Stimulated activated CD8-positive, alpha-beta memory T cell treated with anti-CD3 and anti-CD28 coated beads, Interleukin-4, amount 100 ng/mL, for 1 hour (primary cell): ENCODE data around the gene HVCN1.
"Not testable (repeated sequence)": the region's sequence is repeated elsewhere in the genome, so short reads cannot be mapped to it uniquely, and the experiment has no call there.

Experiments
- DNase-seq, 2 donors: peaks; one replicate each; pipeline ENCODE4 v3.0.0-alpha.2; 2020; ENCODE audit warnings: low read depth in 2 of 2, low spot score in 1 of 2

HVCN1 gene, protein sequence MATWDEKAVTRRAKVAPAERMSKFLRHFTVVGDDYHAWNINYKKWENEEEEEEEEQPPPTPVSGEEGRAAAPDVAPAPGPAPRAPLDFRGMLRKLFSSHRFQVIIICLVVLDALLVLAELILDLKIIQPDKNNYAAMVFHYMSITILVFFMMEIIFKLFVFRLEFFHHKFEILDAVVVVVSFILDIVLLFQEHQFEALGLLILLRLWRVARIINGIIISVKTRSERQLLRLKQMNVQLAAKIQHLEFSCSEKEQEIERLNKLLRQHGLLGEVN

DNA sequence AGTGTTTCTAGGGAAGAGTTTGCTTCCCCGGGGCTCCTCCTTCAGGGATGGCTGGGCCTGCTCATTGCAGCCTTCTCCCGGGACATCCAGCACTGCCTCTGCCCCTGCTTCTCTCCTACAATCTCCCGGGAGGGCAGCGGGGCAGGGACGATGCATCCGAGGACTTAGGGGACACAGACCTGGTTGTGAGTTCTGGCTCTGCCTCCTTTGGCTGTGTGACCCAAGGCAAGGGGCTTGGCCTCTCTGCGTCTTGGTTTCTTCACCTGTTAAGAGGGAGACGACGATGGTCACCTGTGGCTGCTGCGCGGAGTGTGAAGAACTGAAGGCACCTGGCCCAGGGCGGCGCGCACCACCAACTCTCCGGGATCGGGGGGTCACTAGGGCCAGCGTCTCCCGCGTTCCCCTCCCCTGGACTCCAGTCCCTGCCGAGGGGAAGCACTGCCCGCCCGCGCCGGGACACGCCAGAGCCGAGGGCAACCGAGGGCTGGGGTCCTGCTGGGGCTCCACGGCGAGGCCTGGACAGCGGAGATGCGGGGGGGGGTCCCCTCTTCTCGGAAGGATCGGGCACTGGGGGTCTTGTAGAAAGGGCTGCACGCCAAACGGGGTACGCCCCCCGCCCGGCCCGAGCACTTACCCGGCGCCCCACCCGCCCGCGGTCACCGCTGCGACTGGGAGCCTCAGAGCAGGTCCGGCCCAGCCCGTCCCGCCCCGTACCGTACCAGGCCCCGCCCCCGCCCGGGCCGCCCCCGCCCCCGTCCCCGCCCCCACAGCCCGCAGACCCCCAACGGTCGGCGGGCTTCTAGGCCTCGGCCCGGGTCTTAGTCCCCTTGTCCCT, at the start of gene HVCN1:
Gene HVCN1, minus strand, starts transcription at position 670 of the 835 bp plus-strand sequence. CDS start 5,870 bp downstream, outside the sequence.
- DNase-seq: peak in 1 of 2 donors; percentile 29

DNA sequence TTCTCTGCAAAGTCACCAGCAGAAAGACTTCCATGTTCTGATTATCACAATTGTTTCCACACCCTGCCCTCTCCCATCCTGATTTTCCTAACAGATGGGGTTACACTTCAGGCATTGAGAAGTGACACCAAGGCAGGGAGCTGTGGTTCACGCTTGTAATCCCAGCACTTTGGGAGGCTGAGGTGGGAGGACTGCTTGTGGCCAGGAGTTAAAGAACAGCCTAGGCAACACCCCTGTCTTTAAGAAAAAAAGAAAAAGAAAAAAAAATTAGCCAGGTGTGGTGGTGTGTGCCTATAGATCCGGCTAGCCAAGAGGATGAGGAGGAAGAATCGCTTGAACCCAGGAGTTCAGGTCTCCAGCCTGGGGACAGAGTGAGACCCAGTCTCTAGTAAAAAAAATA, 48.6 kb upstream of the HVCN1 start:
- DNase-seq: no peak

DNA sequence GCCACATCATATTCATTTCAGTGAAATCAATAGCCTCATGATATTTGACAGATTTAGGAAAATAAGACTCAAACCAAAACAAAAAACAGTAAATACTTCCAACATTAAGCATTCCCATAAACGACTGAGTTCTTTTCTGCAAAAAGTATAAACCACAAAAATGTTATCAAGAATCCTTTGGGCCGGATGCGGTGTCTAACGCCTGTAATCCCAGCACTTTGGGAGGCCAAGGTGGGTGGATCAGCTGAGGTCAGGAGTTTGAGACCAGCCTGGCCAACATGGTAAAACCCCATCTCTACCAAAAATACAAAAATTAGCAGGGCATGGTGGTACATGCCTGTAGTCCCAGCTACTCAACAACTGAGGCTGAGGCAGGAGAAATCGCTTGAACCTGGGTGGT, 48.1 kb upstream of the HVCN1 start:
- not testable (repeated sequence) for DNase-seq

DNA sequence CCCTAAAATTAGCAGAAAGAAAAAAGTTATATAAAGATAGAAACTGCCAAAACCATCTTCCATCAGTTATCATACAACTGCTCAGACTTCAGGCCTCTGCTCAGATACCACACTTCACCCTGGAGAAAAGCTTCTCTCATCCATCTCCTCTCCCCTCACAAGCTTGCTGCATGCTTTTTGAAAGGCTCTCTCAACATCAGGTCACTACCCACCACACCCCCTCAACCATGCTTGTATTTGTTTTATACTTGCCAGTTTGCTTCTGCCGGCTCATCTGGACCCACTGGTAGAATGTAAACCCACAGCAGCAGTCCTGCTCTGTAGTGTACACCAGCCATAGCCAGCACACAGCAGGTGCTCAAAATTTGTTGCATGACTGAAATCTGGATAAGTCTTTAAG, 45.0 kb upstream of the HVCN1 start:
- DNase-seq: no peak

DNA sequence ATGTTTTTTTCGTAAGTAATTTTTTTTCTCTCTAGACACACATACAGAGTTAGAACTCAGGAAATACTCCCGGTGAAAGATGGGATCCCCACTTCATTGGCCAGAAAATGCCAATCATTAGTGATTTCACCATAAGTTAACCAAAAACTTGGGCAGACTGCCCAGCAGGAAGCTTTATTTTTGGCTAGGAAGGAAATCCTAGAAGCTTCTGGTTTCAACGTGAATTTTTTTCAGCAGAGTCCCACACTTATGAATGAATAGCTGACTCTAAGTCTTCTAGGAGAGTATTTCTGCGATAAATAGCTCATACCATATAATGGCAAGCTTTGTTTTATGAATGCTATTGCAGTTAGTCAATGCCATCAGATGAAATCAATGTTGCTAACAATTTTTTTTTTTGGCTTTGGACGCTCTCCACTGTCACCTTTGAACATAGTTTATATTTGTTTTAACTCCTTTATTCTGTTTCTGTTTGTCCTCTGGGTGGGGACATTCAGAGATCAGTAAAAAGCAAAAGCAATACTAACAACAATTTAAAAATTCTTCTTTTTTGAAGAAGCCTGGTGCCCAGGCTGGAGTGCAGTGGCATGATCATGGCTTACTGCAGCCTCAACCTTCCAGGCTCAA, 44.3 kb upstream of the HVCN1 start:
- DNase-seq: no peak

DNA sequence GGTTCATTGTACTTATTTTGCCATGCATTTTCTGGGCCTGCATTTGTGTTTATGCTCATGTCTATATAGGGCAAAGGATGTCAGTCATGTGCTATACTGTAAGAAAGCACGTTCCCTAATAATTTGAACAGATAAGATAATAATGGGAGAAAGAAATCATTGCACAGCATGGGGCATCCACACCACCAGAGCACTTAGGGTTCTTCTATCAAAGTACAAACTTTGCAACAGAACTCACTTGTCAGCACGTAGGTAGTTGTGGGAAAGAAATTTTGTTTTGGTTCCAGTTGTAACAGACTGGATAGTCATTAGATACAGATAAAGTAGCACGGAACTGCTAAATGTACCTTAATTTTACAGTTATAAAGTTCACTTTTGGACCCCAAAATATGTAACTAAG, 43.7 kb upstream of the HVCN1 start:
- no peak for DNase-seq

DNA sequence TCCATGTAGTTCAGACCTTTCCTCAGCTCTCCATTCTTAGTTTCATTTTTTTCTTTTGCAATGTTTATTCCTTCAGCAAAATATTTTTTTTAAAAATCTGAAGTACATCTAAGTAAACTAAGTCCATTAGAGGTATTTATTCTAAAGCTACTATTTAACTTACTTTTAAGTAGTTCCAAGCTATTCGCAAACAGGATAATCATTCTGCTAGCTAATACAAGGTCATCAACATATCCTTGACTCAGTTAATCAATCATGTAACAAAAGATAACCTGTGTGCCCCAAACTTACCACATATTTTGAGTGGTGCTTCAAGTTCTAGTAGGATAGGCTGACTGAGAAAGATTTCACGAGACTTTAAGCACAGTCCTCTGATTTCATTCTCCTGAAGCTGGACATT, 42.6 kb upstream of the HVCN1 start:
- no peak for DNase-seq

DNA sequence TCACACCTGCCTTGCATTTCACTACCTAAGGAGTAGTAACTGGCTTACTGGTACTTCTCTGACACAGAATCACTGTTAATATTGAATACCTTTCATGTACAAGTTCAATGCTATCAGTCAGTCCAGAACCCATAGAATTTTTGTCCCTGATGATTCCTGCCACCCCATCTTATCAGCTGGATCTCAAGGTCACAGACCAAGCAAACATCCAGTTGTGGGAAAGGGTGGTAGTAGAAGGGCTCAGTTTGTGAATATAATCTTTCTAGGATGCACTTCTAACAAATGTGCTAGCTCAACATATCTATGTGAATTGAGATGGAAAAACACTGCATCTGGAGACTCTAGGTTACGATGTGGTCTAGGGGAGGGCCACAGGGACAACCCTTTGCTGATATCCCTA, 39.7 kb upstream of the HVCN1 start:
- DNase-seq: no peak

DNA sequence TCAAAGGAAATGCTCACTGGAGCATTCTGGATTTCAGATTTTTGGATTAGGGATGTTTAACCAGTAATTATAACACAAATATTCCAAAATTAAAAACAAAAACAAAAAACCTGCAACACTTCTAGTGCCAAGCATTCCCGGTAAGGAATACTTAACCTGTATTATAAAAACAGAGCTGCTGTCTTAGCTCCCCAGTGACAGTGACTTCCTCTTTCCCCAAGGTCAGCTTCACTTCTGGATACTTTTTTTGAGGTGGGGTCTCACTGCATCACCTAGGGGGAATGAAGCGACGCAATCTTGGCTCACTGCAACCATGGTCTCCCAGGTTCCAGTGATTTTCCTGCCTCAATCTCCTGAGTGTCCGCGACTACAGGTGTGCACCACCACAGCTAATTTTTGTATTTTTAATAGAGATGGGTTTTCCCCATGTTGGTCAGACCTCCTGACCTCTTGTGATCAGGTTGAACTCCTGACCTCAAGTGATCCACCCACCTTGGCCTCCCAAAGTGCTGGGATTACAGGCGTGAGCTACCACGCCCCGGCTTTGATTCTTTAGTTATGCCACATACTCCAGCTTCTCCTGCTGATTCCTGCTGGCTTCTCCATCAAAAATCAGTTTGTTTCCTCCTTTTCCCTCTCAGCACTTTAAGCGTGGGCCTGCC, 37.9 kb upstream of the HVCN1 start:
- no peak for DNase-seq

DNA sequence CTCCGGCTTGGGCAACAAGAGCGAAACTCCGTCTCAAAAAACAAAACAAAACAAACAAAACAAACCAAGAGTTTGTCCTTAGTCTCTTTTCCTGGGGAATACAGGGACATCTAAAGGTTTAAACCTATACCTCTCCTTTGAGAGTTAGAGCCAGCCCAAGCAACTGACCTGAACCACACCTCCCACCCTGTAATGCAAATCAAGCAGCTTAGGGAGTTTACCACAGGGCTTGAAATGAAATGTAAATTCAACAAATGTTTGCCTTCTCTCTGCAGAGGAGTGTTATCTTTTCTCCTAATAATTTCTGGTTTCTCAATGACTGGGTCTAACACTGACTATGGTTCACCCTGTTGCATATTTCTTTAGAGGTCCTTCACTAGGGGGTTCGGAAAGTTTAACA, 37.1 kb upstream of the HVCN1 start:
- DNase-seq: no peak

DNA sequence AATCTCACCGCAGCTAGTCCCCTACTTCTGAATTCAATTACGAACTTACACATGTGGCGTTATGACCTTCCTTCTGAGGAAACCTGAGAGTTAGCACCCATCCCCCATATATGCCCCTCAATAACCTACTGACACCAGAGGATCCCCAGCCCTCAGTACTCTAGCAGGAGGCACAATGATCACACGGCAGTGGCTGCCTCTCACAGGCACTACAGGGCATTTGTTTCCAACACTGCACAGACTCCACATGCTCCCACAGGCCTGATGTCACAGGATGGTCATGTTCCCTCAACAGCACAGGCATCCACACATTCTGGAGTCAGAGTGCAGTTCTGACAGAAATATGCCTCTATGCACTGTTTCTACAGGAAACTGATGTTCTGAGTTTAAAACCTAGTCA, 36.4 kb upstream of the HVCN1 start:
- no peak for DNase-seq

DNA sequence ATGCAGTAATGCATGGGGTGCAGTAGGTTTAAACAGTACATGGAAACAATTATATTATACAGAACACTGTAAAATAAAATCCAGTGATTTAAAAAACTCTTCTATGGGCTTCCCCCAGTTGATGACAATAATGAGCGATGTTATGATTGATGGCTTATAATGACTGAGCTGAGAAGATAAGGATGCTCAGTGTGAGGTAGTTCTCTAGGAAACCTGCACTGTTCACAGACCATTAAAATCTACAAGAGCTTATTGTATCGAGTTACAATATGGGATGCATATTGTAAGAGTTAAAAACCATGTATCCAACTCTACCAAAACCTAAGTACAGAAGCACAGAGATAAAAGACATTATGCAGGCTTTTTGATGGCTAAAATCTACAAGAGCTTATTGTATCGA, 34.0 kb upstream of the HVCN1 start:
- DNase-seq: not testable (repeated sequence)

DNA sequence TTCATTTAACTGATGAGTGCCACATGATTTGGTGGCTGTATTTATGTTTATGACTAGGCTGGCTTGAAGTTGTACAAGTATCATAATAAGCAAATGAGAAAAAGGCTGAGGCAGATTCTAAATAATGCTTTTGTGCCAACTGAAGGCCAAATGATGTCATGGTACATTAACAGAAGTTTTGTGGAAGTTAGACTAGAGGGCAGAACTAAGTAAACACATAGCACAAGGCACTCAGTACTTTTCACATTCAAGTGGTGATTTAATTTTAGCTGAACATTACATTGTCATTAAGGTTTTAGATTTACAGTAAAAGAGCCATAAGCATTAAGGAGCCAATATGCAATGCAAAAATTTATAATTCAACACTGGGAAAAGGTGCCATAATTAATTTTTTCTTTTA, 32.7 kb upstream of the HVCN1 start:
- DNase-seq: no peak

DNA sequence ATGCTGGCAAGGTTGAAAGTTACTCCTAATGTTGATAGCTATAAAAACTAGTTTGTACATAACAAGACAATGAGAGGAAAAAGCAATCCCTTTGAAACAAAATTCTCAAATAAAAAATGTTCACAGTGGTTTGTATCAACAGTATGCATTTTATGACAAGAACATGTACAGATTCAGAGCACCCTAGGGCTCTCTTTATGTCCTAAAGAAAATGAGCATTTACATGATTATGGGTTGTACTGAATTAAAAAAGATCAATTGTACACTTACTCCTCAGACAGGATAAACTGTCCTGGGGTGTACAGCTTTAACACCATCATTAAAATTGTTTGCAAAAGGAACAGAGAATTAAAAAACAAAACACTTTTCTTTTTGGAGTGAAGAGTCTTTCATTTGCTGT, 31.6 kb upstream of the HVCN1 start:
- DNase-seq: no peak

DNA sequence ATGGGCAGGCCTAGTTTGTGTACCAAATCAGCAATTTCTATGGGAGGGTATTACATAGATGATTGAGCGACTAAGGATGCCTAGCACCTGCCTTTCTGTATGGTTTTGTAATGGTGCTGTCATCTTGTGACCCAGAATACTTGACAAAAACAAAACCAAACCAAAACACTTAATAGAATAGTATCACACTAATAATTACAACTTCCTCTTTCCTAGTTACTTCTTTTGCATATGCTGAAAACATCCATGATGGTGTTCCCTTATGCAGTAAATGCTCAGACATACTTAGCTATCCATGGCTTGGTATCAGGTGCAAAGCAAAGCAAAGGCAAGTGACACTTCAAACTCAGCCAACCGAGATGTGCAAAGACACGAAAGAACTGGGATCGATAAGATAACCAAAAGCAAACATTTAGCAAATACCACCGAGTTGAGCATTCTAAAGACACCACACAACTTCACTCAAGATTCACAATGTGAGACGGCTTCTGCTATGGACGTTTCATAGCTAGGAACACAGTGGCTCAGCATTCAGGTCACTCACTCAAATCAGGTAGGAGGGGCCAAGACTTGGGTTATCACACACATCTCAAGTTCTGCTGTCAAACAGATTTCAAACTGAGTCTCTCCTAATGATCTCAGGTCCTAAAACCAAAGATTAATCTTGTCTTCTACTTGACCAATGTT, 29.4 kb upstream of the HVCN1 start:
- no peak for DNase-seq

DNA sequence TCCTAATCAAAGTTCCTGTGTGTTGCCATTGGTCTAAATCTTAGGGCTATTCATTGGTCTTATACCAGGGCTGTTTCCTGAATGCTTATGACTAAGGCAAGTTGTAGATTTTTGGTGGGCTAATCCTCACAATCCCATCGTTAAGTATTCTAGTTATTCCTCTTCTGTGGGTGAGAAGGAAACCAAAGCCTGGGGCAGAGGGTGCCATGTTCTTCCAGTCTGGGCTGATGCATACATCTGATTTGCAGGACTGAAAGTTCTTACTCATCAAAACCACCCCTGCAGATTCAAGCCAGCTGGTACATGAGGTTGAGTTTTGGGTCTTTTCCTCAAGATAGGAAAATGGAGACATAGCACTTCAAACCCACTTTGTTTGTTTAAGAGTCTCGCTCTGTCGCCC, 28.1 kb upstream of the HVCN1 start:
- no peak for DNase-seq

DNA sequence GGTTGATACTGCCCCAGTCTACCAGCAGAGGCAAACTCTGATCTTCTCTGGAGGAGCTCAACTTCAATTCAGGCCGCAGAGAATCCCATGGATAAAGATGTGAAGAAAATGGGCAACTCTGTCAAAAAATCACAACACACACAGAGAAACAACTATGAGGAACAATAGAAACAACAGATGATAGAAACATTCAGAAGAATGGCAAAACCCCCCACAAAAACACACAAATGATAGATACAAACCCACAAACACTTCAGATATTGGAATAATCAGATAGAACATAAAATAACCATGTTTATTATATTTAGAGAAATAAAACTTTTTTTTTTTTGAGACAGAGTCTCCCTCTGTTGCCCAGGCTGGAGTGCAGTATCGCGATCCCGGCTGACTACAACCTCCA, 20.0 kb upstream of the HVCN1 start:
- no peak for DNase-seq

DNA sequence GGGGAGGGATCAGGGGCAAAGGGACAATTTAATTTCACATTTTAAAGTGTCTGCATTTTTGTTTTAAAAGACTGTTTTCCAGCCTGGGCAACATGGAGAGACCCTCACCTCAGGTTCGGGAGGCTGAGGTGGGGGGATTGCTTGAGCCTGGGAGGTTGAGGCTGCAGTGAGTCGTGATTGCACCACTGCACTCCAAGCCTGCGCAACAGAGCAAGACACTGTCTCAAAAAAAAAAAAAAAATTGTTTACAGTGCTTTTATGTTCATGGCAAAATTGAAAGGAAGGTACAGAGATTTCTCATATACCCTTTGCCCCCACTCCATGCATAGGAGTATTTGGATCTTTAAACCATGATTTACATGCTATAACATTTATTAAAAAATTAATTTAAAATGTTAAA, 16.4 kb upstream of the HVCN1 start:
- DNase-seq: no peak

DNA sequence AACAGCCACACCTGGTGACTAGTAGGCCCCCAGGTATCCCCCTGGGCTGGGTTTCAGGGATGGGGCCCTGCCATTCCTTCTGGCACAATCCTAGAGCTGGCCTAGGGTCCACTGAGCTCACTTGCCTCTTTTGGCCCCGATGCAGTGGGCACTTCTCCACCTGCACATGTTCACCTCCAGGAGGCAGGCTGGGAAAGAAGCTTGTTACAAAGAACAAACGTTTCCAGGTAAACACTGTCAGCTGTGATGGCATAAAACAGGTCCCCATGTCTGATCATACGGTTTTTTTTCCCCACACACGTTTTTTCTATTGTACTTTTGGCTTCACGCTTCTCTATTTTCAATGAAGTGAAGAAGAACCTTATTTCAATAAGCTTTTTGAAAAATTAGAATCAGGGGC, 15.8 kb upstream of the HVCN1 start:
- no peak for DNase-seq

DNA sequence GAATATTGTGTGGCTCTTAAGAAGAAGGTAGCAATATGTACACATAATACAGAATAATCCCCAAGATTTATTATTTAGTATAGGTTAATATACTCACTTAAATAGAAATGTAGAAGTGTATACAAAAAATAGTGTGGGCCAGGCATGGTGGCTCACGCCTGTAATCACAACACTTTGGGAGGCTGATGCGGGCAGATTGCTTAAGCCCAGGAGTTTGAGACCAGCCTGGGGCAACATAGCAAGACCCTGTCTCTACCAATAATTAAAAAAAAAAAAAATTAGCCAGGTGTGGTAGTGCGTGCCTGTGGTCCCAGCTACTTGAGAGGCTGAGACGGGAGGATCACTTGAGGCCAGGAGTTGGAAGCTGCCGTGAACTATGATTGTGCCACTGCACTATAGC, 15.3 kb upstream of the HVCN1 start:
- no peak for DNase-seq

DNA sequence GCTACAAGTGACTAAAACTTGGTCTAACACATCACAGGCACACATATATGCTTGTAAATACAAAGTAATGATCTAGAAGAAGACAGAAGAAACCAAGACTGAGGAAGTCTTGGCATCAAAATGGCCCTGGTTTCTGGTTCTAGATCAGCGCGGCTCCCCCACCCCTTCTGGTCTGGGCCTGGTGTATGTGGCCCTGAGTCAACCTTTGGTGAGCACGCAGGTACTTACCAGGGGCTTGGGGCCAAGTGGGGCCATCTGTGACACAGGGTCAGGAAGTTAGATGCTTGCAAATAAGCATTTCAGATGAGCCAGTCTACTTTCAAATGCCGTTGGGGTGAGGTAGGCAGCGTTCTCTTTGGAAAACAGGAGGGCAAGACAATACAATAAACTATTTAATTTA, 13.2 kb upstream of the HVCN1 start:
- no peak for DNase-seq
